Endothelial cell of umbilical vein (primary cell): Measurements from ENCODE around the gene FAM222A. TPM values are rescaled to one million over a fixed set of nuclear protein-coding genes. Genes with fewer than 3 reads are reported as not detected.

Experiments used
- BruUV-seq: library from RNA; stranded (reverse); fragments of 400-500 nt; replicated peaks from 2 replicates; lab custom pipeline; 2021; lab: Mats Ljungman, UMichigan
- CTCF ChIA-PET: fragments of 300-600, 350-600 bp; sonication (Branson Sonifier 250); formaldehyde crosslinking; loops from one replicate; lab custom pipeline; 2021; ENCODE audit warnings: antibody characterized with exemption, inconsistent platforms; lab: Charles Lee
- POLR2A ChIA-PET: fragments of 300-600, 350-600 bp; sonication (Branson Sonifier 250); formaldehyde crosslinking; loops from one replicate; lab custom pipeline; 2021; ENCODE audit warnings: antibody characterized with exemption, inconsistent platforms; lab: Charles Lee
- DNase-seq: peaks from one replicate; pipeline ENCODE4 v3.0.0-alpha.2; 2011; ENCODE audit warnings: low read depth, low spot score
- FAIRE-seq: peaks from 2 replicates; lab custom pipeline; 2011; peaks lifted over from hg19 to GRCh38; lab: Jason Lieb, UNC
- H2AFZ ChIP-seq: 2 replicates; pipeline ENCODE4 v1.6.0; 2012; ENCODE audit warnings: low read depth, low read length, control low read depth, inconsistent platforms
- H3K27ac ChIP-seq: 2 replicates; pipeline ENCODE4 v1.5.1; 2011; ENCODE audit warnings: low read depth, mild to moderate bottlenecking, control low read depth, low read length, moderate library complexity; ENCODE audit not compliant: insufficient read depth
- H3K27me3 ChIP-seq, 2 experiments: 2 replicates each; pipeline versions ENCODE4 v1.6.0 to v1.6.1; 2011; ENCODE audit warnings: low read length in 2 of 2, mixed read lengths in 1 of 2; ENCODE audit not compliant: control insufficient read depth in 2 of 2, insufficient read depth in 2 of 2
- H3K36me3 ChIP-seq, 2 experiments: 2 replicates in 1 of 2; 3 replicates in 1 of 2; pipeline ENCODE4 v1.5.1; 2011; ENCODE audit warnings: low read length in 2 of 2, mild to moderate bottlenecking in 1 of 2, moderate library complexity in 1 of 2; ENCODE audit not compliant: control insufficient read depth in 2 of 2, insufficient read depth in 2 of 2; ENCODE audit errors: extremely low read depth in 1 of 2
- H3K4me1 ChIP-seq: 3 replicates; pipeline ENCODE4 v1.5.1; 2011; ENCODE audit warnings: mild to moderate bottlenecking, low read length; ENCODE audit not compliant: control insufficient read depth, insufficient read depth; ENCODE audit errors: extremely low read depth
- H3K4me2 ChIP-seq: 2 replicates; pipeline ENCODE4 v1.6.1; 2011; ENCODE audit warnings: low read length, control low read depth, mixed read lengths; ENCODE audit not compliant: insufficient read depth
- H3K4me3 ChIP-seq, 3 experiments: fragments of 200-600 bp in 1 of 3; sonication (generic), shearing (Covaris generic) in 1 of 3; replicated peaks in 1 of 3; 2 replicates each; pipeline ENCODE4 v1.5.1; 2011 to 2016; ENCODE audit warnings: control low read depth in 3 of 3, low read length in 3 of 3, mild to moderate bottlenecking in 2 of 3, inconsistent platforms in 1 of 3, low read depth in 1 of 3, moderate library complexity in 1 of 3; ENCODE audit not compliant: insufficient read depth in 1 of 3
- H3K79me2 ChIP-seq: 2 replicates; pipeline ENCODE4 v1.6.0; 2012; ENCODE audit warnings: low read length, inconsistent platforms; ENCODE audit not compliant: control insufficient read depth, insufficient read depth
- H3K9ac ChIP-seq: replicated peaks from 2 replicates; pipeline ENCODE3; 2011; ENCODE audit warnings: low read length, control low read depth; ENCODE audit not compliant: insufficient read depth; ENCODE audit errors: extremely low read depth
- H3K9me1 ChIP-seq: replicated peaks from 3 replicates; pipeline ENCODE4 v1.6.0; 2011; ENCODE audit warnings: mild to moderate bottlenecking, low read length; ENCODE audit not compliant: control insufficient read depth, insufficient read depth; ENCODE audit errors: extremely low read depth
- H3K9me3 ChIP-seq: replicated peaks from 2 replicates; pipeline ENCODE4 v1.5.1; 2012; ENCODE audit warnings: low read length, inconsistent platforms; ENCODE audit not compliant: control insufficient read depth, insufficient read depth
- H4K20me1 ChIP-seq: replicated peaks from 2 replicates; pipeline ENCODE3; 2011; ENCODE audit warnings: mild to moderate bottlenecking, low read length; ENCODE audit not compliant: control insufficient read depth, insufficient read depth; ENCODE audit errors: extremely low read depth
- FOS ChIP-seq: IDR thresholded peaks from 2 replicates; pipeline ENCODE4 v1.6.1; 2011; ENCODE audit warnings: mild to moderate bottlenecking, low read length, moderate library complexity, borderline replicate concordance; ENCODE audit not compliant: insufficient read depth
- JUN ChIP-seq: IDR thresholded peaks from 2 replicates; pipeline ENCODE4 v1.6.1; 2011; ENCODE audit warnings: borderline replicate concordance, low read depth; ENCODE audit not compliant: insufficient read length, insufficient read depth
- MAX ChIP-seq: IDR thresholded peaks from 2 replicates; pipeline ENCODE4 v1.6.1; 2011; ENCODE audit not compliant: insufficient read depth, insufficient read length
- MYC ChIP-seq: IDR thresholded peaks from one replicate; pipeline ENCODE4 v1.6.1; 2011; ENCODE audit warnings: mild to moderate bottlenecking, low read depth, low read length
- POLR2AphosphoS5 ChIP-seq: IDR thresholded peaks from 2 replicates; pipeline ENCODE4 v1.6.1; 2012; ENCODE audit warnings: low read depth, mild to moderate bottlenecking, control low read depth, low read length, moderate library complexity; ENCODE audit not compliant: insufficient read depth
- dilution Hi-C: fragments of 300-500 bp; cut with MboI; formaldehyde crosslinking; loops from one replicate; pipeline ENCODE4 v1.15.0; 2019; ENCODE audit warnings: low sequenced_read_pairs; ENCODE audit not compliant: extremely low pct_ligation_motif_present
- intact Hi-C: fragments of 100-400 bp; cut with micrococcal nuclease; formaldehyde crosslinking; loops from one replicate; pipeline ENCODE4 v1.10.0; 2022
- polyA plus RNA-seq, 4 experiments: library from polyadenylated mRNA; depleted of rRNA in 3 of 4; stranded (reverse) in 3 of 4; unstranded in 1 of 4; fragments of >200 nt; gene quantifications; 2 replicates each; pipeline versions ENCODE4 v1.2.1 to v1.2.3, GENCODE V29; 2011 to 2012; ENCODE audit warnings: missing spikeins in 1 of 4
- total RNA-seq: library from RNA; stranded (reverse); gene quantifications from 2 replicates; pipeline ENCODE4 v1.2.3, GENCODE V29; 2021

FAM222A gene
- total and polyA plus RNA-seq, 2 donors (not counting 3 experiments of a cell fraction or from before 2014, with no cell fraction given), result 0.62 to 1.7 TPM

- Histone ChIP-seq H3K4me1 (no peaks in the 10 kb centered on the region), H2AFZ (no peak overlapping the region), H3K27me3 (no peaks in the 10 kb centered on the region), H3K4me2 (no peak overlapping the region), H3K79me2 (no peaks in the 10 kb centered on the region), H3K9me3 (no peaks in the 10 kb centered on the region), H3K4me3 (no peak overlapping the region), H3K9me1 (no peaks in the 10 kb centered on the region), H3K27ac (no peak overlapping the region), H3K9ac (no peak overlapping the region), H4K20me1 (no peaks in the 10 kb centered on the region), H3K36me3 (peaks cover 0 to 7% of the 10 kb centered on the region in 2 experiments)
- DNase-seq (no peak), FAIRE-seq (no peak)
- ChIA-PET POLR2A (no interaction called here), CTCF (no interaction called here)
- dilution Hi-C loops, result no loop called here
- intact Hi-C loops, result loop anchor here (1.0 kb wide), 1 partner anchor 15 kb away; no protein-coding TSS in a partner anchor
- no peak for TF ChIP-seq MAX
- no peak for TF ChIP-seq JUN
- no TSS peak for BruUV-seq
Observed at GRCh38 chr12:109816870-109817269, 103.2 kb downstream of the FAM222A start.

GRCh38 chr12:109817627-109818231, 104.1 kb downstream of the FAM222A start:
- no peaks in the 10 kb centered on the region for H3K9me1 ChIP-seq
- TF ChIP-seq FOS, result no peak
- TF ChIP-seq MYC, result no peak
- TF ChIP-seq POLR2AphosphoS5, result no peak

More at GRCh38 chr12:109817627-109818231, 104.1 kb downstream of the FAM222A start:
- Histone ChIP-seq H3K27me3 (no peaks in the 10 kb centered on the region), H3K27ac (no peak overlapping the region), H3K9me3 (no peaks in the 10 kb centered on the region), H2AFZ (no peak overlapping the region), H3K36me3 (peaks cover 0 to 5% of the 10 kb centered on the region in 2 experiments), H3K9ac (no peak overlapping the region), H3K4me3 (no peak overlapping the region), H4K20me1 (no peaks in the 10 kb centered on the region), H3K79me2 (no peaks in the 10 kb centered on the region), H3K4me1 (no peaks in the 10 kb centered on the region), H3K4me2 (no peak overlapping the region)
- FAIRE-seq (no peak), DNase-seq (no peak)
- intact Hi-C loops, result no loop called here
- POLR2A ChIA-PET, result no interaction called here
- BruUV-seq, result no TSS peak
- CTCF ChIA-PET, result interaction anchor here (1.4 kb wide), 1 partner anchor 12 kb away, joined by 3 read pairs; no protein-coding TSS in a partner anchor
- dilution Hi-C loops, result no loop called here
